Cardiac muscle cell (in vitro differentiated cells and primary cell): ENCODE results near the gene FAT3. TPM values are rescaled to one million over a fixed set of nuclear protein-coding genes. Genes with fewer than 3 reads are reported as not detected.
A peak's percentile ranks its signal among the peaks of the same experiment; 100 is the strongest.

ENCODE experiments used
- DNase-seq, 2 donors: peaks; one replicate each; pipeline versions ENCODE4 v3.0.0 to v3.0.0-alpha.2; 2010 to 2017; ENCODE audit warnings: low read depth in 1 of 2, low spot score in 1 of 2
- H3K27ac ChIP-seq: fragments of 200-600 bp; sonication (generic); 2 replicates; pipeline ENCODE4 v1.5.1; 2016
- H3K27me3 ChIP-seq: fragments of 200-600 bp; sonication (generic); 2 replicates; pipeline ENCODE4 v1.6.0; 2016; ENCODE audit warnings: control low read depth
- H3K36me3 ChIP-seq: fragments of 200-600 bp; sonication (generic); 2 replicates; pipeline ENCODE4 v1.5.1; 2016; ENCODE audit warnings: control low read depth
- H3K4me1 ChIP-seq: fragments of 200-600 bp; sonication (generic); 2 replicates; pipeline ENCODE4 v1.8.1; 2017; ENCODE audit warnings: low read depth, mild to moderate bottlenecking, mixed run types
- H3K4me3 ChIP-seq: fragments of 200-600 bp; sonication (generic); 2 replicates; pipeline ENCODE4 v1.5.1; 2016; ENCODE audit warnings: mild to moderate bottlenecking
- H3K9me3 ChIP-seq: fragments of 200-600 bp; sonication (generic); 2 replicates; pipeline ENCODE4 v1.5.1; 2017; ENCODE audit warnings: low read depth, mild to moderate bottlenecking, control low read depth
- CTCF ChIP-seq: IDR thresholded peaks from 2 replicates; pipeline ENCODE4 v1.5.1; 2012; ENCODE audit warnings: low read depth, mild to moderate bottlenecking, low read length
- polyA plus RNA-seq: library from polyadenylated mRNA; unstranded; fragments of >200 nt; fragmentation: Nextera tagmentation; extraction: Ambion mirVana; gene quantifications from 2 replicates; pipeline ENCODE4 v1.2.1, GENCODE V29; 2016
- total RNA-seq: library from RNA; depleted of rRNA; stranded (reverse); fragments of >200 nt; gene quantifications from 2 replicates; pipeline ENCODE4 v1.2.3, GENCODE V29; 2016

Gene FAT3
- total and polyA plus RNA-seq, 2 experiments from 2014 or later, result 1.1 to 3.5 TPM

- no peaks in the 10 kb centered on the region for H3K36me3 ChIP-seq
- DNase-seq, result no peak
- no peaks in the 10 kb centered on the region for H3K9me3 ChIP-seq
- no peaks in the 10 kb centered on the region for H3K4me1 ChIP-seq
- no peak overlapping the region for H3K4me3 ChIP-seq
- H3K27ac ChIP-seq, result no peak overlapping the region
- H3K27me3 ChIP-seq, result no peaks in the 10 kb centered on the region
- no peak for TF ChIP-seq CTCF
Observed at GRCh38 chr11:92192141-92192540, 32.5 kb upstream of the FAT3 start.

GRCh38 chr11:92198268-92198667 lies 26.4 kb upstream of the FAT3 start:
- Histone ChIP-seq H3K27ac (no peak overlapping the region), H3K36me3 (no peaks in the 10 kb centered on the region), H3K27me3 (no peaks in the 10 kb centered on the region), H3K4me3 (no peak overlapping the region), H3K4me1 (no peaks in the 10 kb centered on the region), H3K9me3 (no peaks in the 10 kb centered on the region)
- TF ChIP-seq CTCF, result no peak
- DNase-seq, result no peak

GRCh38 chr11:92199991-92200390 lies 24.6 kb upstream of the FAT3 start:
- Histone ChIP-seq H3K27ac (no peak overlapping the region), H3K9me3 (no peaks in the 10 kb centered on the region), H3K4me3 (no peak overlapping the region), H3K27me3 (no peaks in the 10 kb centered on the region), H3K4me1 (no peaks in the 10 kb centered on the region), H3K36me3 (no peaks in the 10 kb centered on the region)
- DNase-seq, result no peak
- TF ChIP-seq CTCF, result no peak

GRCh38 chr11:92204731-92205130 lies 19.9 kb upstream of the FAT3 start:
- Histone ChIP-seq H3K4me1 (no peaks in the 10 kb centered on the region), H3K9me3 (no peaks in the 10 kb centered on the region), H3K27me3 (no peaks in the 10 kb centered on the region), H3K27ac (no peak overlapping the region), H3K4me3 (no peak overlapping the region), H3K36me3 (no peaks in the 10 kb centered on the region)
- peak in 1 of 2 donors; percentile 32 for DNase-seq
- no peak for TF ChIP-seq CTCF

GRCh38 chr11:92206441-92206840 lies 18.2 kb upstream of the FAT3 start:
- no peak overlapping the region for H3K4me3 ChIP-seq
- no peaks in the 10 kb centered on the region for H3K27me3 ChIP-seq
- TF ChIP-seq CTCF, result no peak
- no peak for DNase-seq
- H3K36me3 ChIP-seq, result no peaks in the 10 kb centered on the region
- no peaks in the 10 kb centered on the region for H3K9me3 ChIP-seq
- H3K27ac ChIP-seq, result no peak overlapping the region
- H3K4me1 ChIP-seq, result no peaks in the 10 kb centered on the region
